GM12878 (cell line): ENCODE results near the gene PSENEN. TPM values are rescaled to one million over a fixed set of nuclear protein-coding genes. Genes with fewer than 3 reads are reported as not detected.

ENCODE experiments used
- ATAC-seq: fragments of 200-7000 bp; cut with Tn5 transposase; 3 replicates; pipeline ENCODE4 v1.9.1; 2020; ENCODE audit warnings: mild to moderate bottlenecking, moderate library complexity
- BruUV-seq: library from RNA; stranded (reverse); fragments of 400-500 nt; replicated peaks from 2 replicates; lab custom pipeline; 2021; lab: Mats Ljungman, UMichigan
- CTCF ChIA-PET: fragments of 300-600 bp; sonication (Branson Sonifier 250); formaldehyde crosslinking; extraction: SDS; loops from one replicate; lab custom pipeline; 2021; ENCODE audit warnings: inconsistent platforms; lab: Yijun Ruan, JAX
- POLR2A ChIA-PET: fragments of 350-600 bp; formaldehyde crosslinking; extraction: SDS; loops from one replicate; lab custom pipeline; 2021; ENCODE audit warnings: inconsistent platforms; lab: Charles Lee
- RAD21 ChIA-PET: fragments of 300-600 bp; sonication (Branson Sonifier 250); formaldehyde crosslinking; loops from one replicate; lab custom pipeline; 2023; ENCODE audit warnings: antibody characterized with exemption; ENCODE audit not compliant: unreplicated experiment; lab: Charles Lee
- SMC1A ChIA-PET: fragments of 300-600 bp; sonication (Branson Sonifier 250); formaldehyde crosslinking; loops from one replicate; lab custom pipeline; 2023; ENCODE audit not compliant: unreplicated experiment, uncharacterized antibody; lab: Charles Lee
- DNase-seq: peaks from one replicate; pipeline ENCODE4 v3.0.0-alpha.2; 2011; ENCODE audit warnings: low read depth, low spot score
- FAIRE-seq: peaks from 3 replicates; lab custom pipeline; 2011; peaks lifted over from hg19 to GRCh38; lab: Jason Lieb, UNC
- H2AFZ ChIP-seq: 2 replicates; pipeline ENCODE4 v1.6.0; 2011; ENCODE audit warnings: low read depth, low read length, control low read depth; ENCODE audit not compliant: control insufficient read depth
- H3K27ac ChIP-seq: 2 replicates; pipeline ENCODE4 v1.5.1; 2011; ENCODE audit warnings: control low read depth; ENCODE audit not compliant: control insufficient read depth, insufficient read depth
- H3K27me3 ChIP-seq, 2 experiments: replicated peaks in 1 of 2; 2 replicates each; pipeline versions ENCODE4 v1.6.0 to v1.6.1; 2011; ENCODE audit warnings: low read length in 1 of 2; ENCODE audit not compliant: control insufficient read depth in 2 of 2, insufficient read depth in 2 of 2
- H3K36me3 ChIP-seq, 2 experiments: 2 replicates each; pipeline ENCODE4 v1.5.1; 2011; ENCODE audit warnings: low read length in 1 of 2; ENCODE audit not compliant: control insufficient read depth in 2 of 2, insufficient read depth in 2 of 2
- H3K4me1 ChIP-seq: 2 replicates; pipeline ENCODE4 v1.6.1; 2011; ENCODE audit warnings: mild to moderate bottlenecking, low read length, moderate library complexity, mixed read lengths; ENCODE audit not compliant: control insufficient read depth, insufficient read depth
- H3K4me2 ChIP-seq: 2 replicates; pipeline ENCODE4 v1.6.0; 2011; ENCODE audit warnings: control low read depth; ENCODE audit not compliant: control insufficient read depth, insufficient read depth
- H3K4me3 ChIP-seq: fragments of 200-600 bp; sonication (generic); 2 replicates; pipeline ENCODE4 v1.5.1; 2016
- H3K79me2 ChIP-seq: 2 replicates; pipeline ENCODE4 v1.6.0; 2011; ENCODE audit warnings: low read length; ENCODE audit not compliant: control insufficient read depth, insufficient read depth
- H3K9ac ChIP-seq: 2 replicates; pipeline ENCODE4 v1.8.0; 2011; ENCODE audit warnings: low read length, control low read depth, mixed read lengths; ENCODE audit not compliant: control insufficient read depth, insufficient read depth
- H3K9me3 ChIP-seq: replicated peaks from 3 replicates; pipeline ENCODE4 v1.5.1; 2011; ENCODE audit warnings: mild to moderate bottlenecking, low read length; ENCODE audit not compliant: control insufficient read depth, insufficient read depth
- H4K20me1 ChIP-seq: 2 replicates; pipeline ENCODE4 v1.6.0; 2011; ENCODE audit not compliant: control insufficient read depth, insufficient read depth
- BACH1 ChIP-seq: fragments of 450-650 bp; IDR thresholded peaks from 2 replicates; pipeline ENCODE4 v1.6.1; 2017; ENCODE audit warnings: mild to moderate bottlenecking, borderline replicate concordance
- ETV6 ChIP-seq, 2 experiments: fragments of 450-650 bp in 1 of 2; IDR thresholded peaks in 1 of 2; conservative IDR thresholded peaks in 1 of 2; 2 replicates each; pipeline ENCODE4 v1.6.1; 2014; ENCODE audit warnings: antibody characterized with exemption in 1 of 2, borderline replicate concordance in 1 of 2, low read depth in 1 of 2, mild to moderate bottlenecking in 1 of 2, moderate library complexity in 1 of 2
- SREBF2 ChIP-seq: IDR thresholded peaks from 2 replicates; pipeline ENCODE4 v1.6.1; 2012; ENCODE audit warnings: mild to moderate bottlenecking, low read length
- WGBS: methylation state at CpG from one replicate; pipeline ENCODE4 v1.1.6; 2016; ENCODE audit warnings: low lambda C conversion rate; ENCODE audit not compliant: insufficient replicate concordance, insufficient coverage; ENCODE audit errors: missing lambda C conversion rate; 5-methylcytosine and 5-hydroxymethylcytosine counted together
- in situ Hi-C: fragments of 300-500 bp; cut with MboI; formaldehyde crosslinking; loops from 9 replicates; pipeline ENCODE4 v1.14.3; 2018; ENCODE audit warnings: mixed read lengths
- intact Hi-C: fragments of 100-400 bp; cut with micrococcal nuclease; formaldehyde crosslinking; loops from one replicate; pipeline ENCODE4 v1.14.2; 2022; ENCODE audit not compliant: unreplicated experiment
- polyA plus RNA-seq, 11 experiments: library from polyadenylated mRNA; depleted of rRNA in 4 of 11; unstranded in 6 of 11; stranded (reverse) in 5 of 11; fragments of >200 nt; fragmentation: Nextera tagmentation in 4 of 11; fragmentation: Illumina TruSeq in 1 of 11; extraction: Ambion mirVana in 4 of 11; extraction: Trizol in 1 of 11; gene quantifications; 1 replicate in 1 of 11; 2 replicates in 10 of 11; pipeline versions ENCODE4 v1.2.1 to v1.2.3, GENCODE V29; 2011 to 2016; ENCODE audit warnings: inconsistent platforms in 2 of 11, missing spikeins in 2 of 11, low read depth in 1 of 11
- total RNA-seq, 4 experiments: library from RNA; depleted of rRNA in 3 of 4; stranded (reverse); fragments of >200 nt in 3 of 4; fragmentation: Illumina TruSeq in 1 of 4; extraction: Trizol in 1 of 4; gene quantifications; 2 replicates each; pipeline versions ENCODE4 v1.2.1 to v1.2.3, GENCODE V29; 2013 to 2021
- TF ChIP-seq, protein P1 (sequence below): fragments of 150-350 bp; IDR thresholded peaks from 2 replicates; pipeline ENCODE4 v1.6.1; 2016; ENCODE audit warnings: low read depth, low read length

Gene PSENEN
- total and polyA plus RNA-seq, 10 of the 15 experiments (the other 5 are each of a cell fraction or from before 2014, with no cell fraction given): 14.4 to 178 (median 43.5) TPM

DNA sequence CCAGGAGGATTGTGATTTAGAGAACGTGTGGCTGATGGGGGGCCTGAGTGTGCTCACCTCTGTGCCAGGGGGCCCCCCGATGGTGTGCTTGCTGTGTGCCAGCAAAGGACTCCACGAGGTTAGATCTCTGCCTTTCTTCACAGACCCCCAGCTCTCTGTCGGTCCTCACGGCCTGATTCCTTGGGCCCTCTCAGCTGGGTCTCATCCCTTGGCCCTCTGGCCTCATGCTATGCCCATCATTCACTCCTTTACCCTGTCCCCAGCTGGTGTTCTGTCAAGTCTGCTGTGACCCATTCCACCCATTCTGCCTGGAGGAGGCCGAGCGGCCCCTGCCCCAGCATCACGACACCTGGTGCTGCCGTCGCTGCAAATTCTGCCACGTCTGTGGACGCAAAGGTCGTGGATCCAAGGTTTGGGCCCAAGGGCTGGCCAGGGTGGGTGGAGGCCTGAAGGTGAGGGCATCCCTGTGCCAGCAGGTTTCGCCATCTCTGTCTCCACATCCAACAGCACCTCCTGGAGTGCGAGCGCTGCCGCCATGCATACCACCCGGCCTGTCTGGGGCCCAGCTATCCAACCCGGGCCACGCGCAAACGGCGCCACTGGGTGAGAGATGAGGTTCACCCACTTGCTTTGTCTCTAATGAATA, 20.1 kb upstream of the PSENEN start:
- Histone ChIP-seq H3K9ac (no peak overlapping the region), H3K36me3 (peaks cover 27 to 49% of the 10 kb centered on the region in 2 experiments), H3K4me2 (no peak overlapping the region), H3K79me2 (no peaks in the 10 kb centered on the region; the same call in 1 of the 2 replicates), H2AFZ (no peak overlapping the region), H3K27ac (no peak overlapping the region), H3K27me3 (no peaks in the 10 kb centered on the region), H4K20me1 (no peaks in the 10 kb centered on the region; the same call in 1 of the 2 replicates), H3K4me3 (no peak overlapping the region), H3K9me3 (no peaks in the 10 kb centered on the region), H3K4me1 (no peaks in the 10 kb centered on the region)
- BruUV-seq: no TSS peak
- 97% methylated on average over 23 of the region's 23 CpGs for WGBS
- intact Hi-C loops (no loop called here), in situ Hi-C loops (no loop called here)
- ChIA-PET POLR2A (no interaction called here), SMC1A (interaction anchor here (0.8 kb wide), 1 partner anchor 31 kb away, joined by 3 read pairs; no protein-coding TSS in a partner anchor), CTCF (no interaction called here), RAD21 (no interaction called here)
- no peak for DNase-seq
- TF ChIP-seq BACH1: no peak
- ATAC-seq: no peak
- FAIRE-seq: no peak

GRCh38 chr19:35727053-35727955, 18.1 kb upstream of the PSENEN start:
- intact Hi-C loops (no loop called here), in situ Hi-C loops (no loop called here)
- H3K4me1 ChIP-seq: no peaks in the 10 kb centered on the region
- H3K27me3 ChIP-seq: no peaks in the 10 kb centered on the region
- WGBS: 97% methylated on average over 24 of the region's 25 CpGs
- ChIA-PET POLR2A (interaction anchor here (0.6 to 1.0 kb wide), 3 partner anchors 9 to 21 kb away, joined by 3 to 5 read pairs (median 4); no protein-coding TSS in a partner anchor), CTCF (interaction anchor here (1.5 kb wide), 1 partner anchor 13 kb away, joined by 3 read pairs; no protein-coding TSS in a partner anchor), RAD21 (no interaction called here), SMC1A (no interaction called here)
- BruUV-seq: no TSS peak
- no peaks in the 10 kb centered on the region; the same call in 1 of the 2 replicates for H4K20me1 ChIP-seq
- H3K9me3 ChIP-seq: no peaks in the 10 kb centered on the region
- no peaks in the 10 kb centered on the region for H3K79me2 ChIP-seq
- H3K4me3 ChIP-seq: no peak overlapping the region
- no peak overlapping the region for H3K27ac ChIP-seq
- no peak overlapping the region for H2AFZ ChIP-seq
- H3K4me2 ChIP-seq: no peak overlapping the region
- FAIRE-seq (no peak), ATAC-seq (no peak), DNase-seq (no peak)
- H3K9ac ChIP-seq: no peak overlapping the region
- H3K36me3 ChIP-seq: peaks cover 34 to 52% of the 10 kb centered on the region in 2 experiments
- no peak for TF ChIP-seq SREBF2
- TF ChIP-seq, protein P1, sequence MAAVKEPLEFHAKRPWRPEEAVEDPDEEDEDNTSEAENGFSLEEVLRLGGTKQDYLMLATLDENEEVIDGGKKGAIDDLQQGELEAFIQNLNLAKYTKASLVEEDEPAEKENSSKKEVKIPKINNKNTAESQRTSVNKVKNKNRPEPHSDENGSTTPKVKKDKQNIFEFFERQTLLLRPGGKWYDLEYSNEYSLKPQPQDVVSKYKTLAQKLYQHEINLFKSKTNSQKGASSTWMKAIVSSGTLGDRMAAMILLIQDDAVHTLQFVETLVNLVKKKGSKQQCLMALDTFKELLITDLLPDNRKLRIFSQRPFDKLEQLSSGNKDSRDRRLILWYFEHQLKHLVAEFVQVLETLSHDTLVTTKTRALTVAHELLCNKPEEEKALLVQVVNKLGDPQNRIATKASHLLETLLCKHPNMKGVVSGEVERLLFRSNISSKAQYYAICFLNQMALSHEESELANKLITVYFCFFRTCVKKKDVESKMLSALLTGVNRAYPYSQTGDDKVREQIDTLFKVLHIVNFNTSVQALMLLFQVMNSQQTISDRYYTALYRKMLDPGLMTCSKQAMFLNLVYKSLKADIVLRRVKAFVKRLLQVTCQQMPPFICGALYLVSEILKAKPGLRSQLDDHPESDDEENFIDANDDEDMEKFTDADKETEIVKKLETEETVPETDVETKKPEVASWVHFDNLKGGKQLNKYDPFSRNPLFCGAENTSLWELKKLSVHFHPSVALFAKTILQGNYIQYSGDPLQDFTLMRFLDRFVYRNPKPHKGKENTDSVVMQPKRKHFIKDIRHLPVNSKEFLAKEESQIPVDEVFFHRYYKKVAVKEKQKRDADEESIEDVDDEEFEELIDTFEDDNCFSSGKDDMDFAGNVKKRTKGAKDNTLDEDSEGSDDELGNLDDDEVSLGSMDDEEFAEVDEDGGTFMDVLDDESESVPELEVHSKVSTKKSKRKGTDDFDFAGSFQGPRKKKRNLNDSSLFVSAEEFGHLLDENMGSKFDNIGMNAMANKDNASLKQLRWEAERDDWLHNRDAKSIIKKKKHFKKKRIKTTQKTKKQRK: no peak
- TF ChIP-seq ETV6 (conservative IDR thresholded peaks at IDR 0.05 in 1 of 2, IDR thresholded peaks at IDR 0.05 in 1 of 2; ENCODE audit: borderline replicate concordance in 1 of 2, low read depth in 1 of 2): no peak
